ENCODE measurements around the gene ANO2.

GRCh38 chr12:5985471-5985870 is 40.4 kb upstream of the ANO2 start:
- no peak for TF ChIP-seq CTCF (IDR thresholded peaks at IDR 0.05)
- no peak for TF ChIP-seq POLR2A (IDR thresholded peaks at IDR 0.05)

All from uterus (tissue), 2 donors.